Heart left ventricle (tissue), 16 donors: Measurements from ENCODE around the gene ICE1. TPM values are rescaled to one million over a fixed set of nuclear protein-coding genes. Genes with fewer than 3 reads are reported as not detected.
A peak's percentile ranks its signal among the peaks of the same experiment; 100 is the strongest.
"Not testable (repeated sequence)": the region's sequence is repeated elsewhere in the genome, so short reads cannot be mapped to it uniquely, and the experiment has no call there.

Experiments used
- ATAC-seq, 4 donors: fragments of 200-7000 bp; cut with Tn5 transposase; one replicate each; pipeline ENCODE4 v1.9.1; 2020 to 2022; ENCODE audit warnings: moderate library complexity in 4 of 4, mild to moderate bottlenecking in 3 of 4, moderate number of reproducible peaks in 1 of 4
- DNase-seq, 5 donors: peaks; one replicate each; pipeline ENCODE4 v3.0.0-alpha.2; 2020
- H3K27ac ChIP-seq, 12 donors: fragments of 200-600 bp; sonication (generic) in 4 of 12; one replicate each; pipeline versions ENCODE4 v1.5.0 to v1.8.0; 2016 to 2022; ENCODE audit warnings: mild to moderate bottlenecking in 2 of 12
- H3K27me3 ChIP-seq, 9 donors: fragments of 200-600 bp; sonication (generic) in 2 of 9; one replicate each; pipeline versions ENCODE4 v1.5.1 to v1.8.0; 2016 to 2022; ENCODE audit warnings: mild to moderate bottlenecking in 3 of 9
- H3K36me3 ChIP-seq, 9 donors: fragments of 200-600 bp; sonication (generic) in 2 of 9; one replicate each; pipeline versions ENCODE4 v1.5.0 to v1.8.0; 2018 to 2022; ENCODE audit warnings: mild to moderate bottlenecking in 2 of 9
- H3K4me1 ChIP-seq, 12 donors: fragments of 200-600 bp; sonication (generic) in 4 of 12; one replicate each; pipeline versions ENCODE4 v1.5.0 to v1.8.0; 2016 to 2022; ENCODE audit warnings: mild to moderate bottlenecking in 3 of 12
- H3K4me3 ChIP-seq, 12 donors: fragments of 200-600 bp; sonication (generic) in 4 of 12; one replicate each; pipeline versions ENCODE4 v1.5.0 to v1.8.0; 2017 to 2022; ENCODE audit warnings: mild to moderate bottlenecking in 9 of 12, moderate library complexity in 4 of 12
- H3K9me3 ChIP-seq, 12 donors: fragments of 200-600 bp; sonication (generic) in 4 of 12; one replicate each; pipeline versions ENCODE4 v1.5.0 to v1.8.0; 2016 to 2022; ENCODE audit warnings: mild to moderate bottlenecking in 1 of 12
- POLR2A ChIP-seq, 2 donors: fragments of 450-650 bp; IDR thresholded peaks; one replicate each; pipeline ENCODE4 v1.6.1; 2017; ENCODE audit warnings: antibody characterized with exemption in 2 of 2, mild to moderate bottlenecking in 2 of 2, moderate library complexity in 2 of 2
- WGBS, 4 donors: extraction: QIAGEN DNeasy Blood & Tissue Kit in 2 of 4; methylation state at CpG; one replicate each; pipeline versions ENCODE4 v1.1.5 to v1.1.7; 2013 to 2018; 5-methylcytosine and 5-hydroxymethylcytosine counted together
- intact Hi-C, 10 donors: fragments of 100-400 bp; cut with DNase I; formaldehyde crosslinking; loops; one replicate each; pipeline versions ENCODE4 v1.11.1 to v1.14.2; 2022
- polyA plus RNA-seq, 2 donors: library from polyadenylated mRNA; stranded (reverse); fragments of 200-250 nt; gene quantifications; one replicate each; pipeline ENCODE4 v1.2.3, GENCODE V29; 2013
- total RNA-seq, 9 donors: library from RNA; depleted of rRNA in 2 of 9; stranded (reverse); fragments of >200 nt in 2 of 9; fragmentation: NEBNext Ultra II Directional in 3 of 9; extraction: Animal tissue kit (Norgen Biotek cat#: 25700) in 3 of 9; gene quantifications; one replicate each; pipeline versions ENCODE4 v1.1.0 to v1.2.4, GENCODE V29; 2016 to 2023
- TF ChIP-seq, protein P1 (sequence below), 12 donors: fragments of 200-600 bp; sonication (generic) in 4 of 12; IDR thresholded peaks; one replicate each; pipeline versions ENCODE4 v1.5.0 to v1.8.0; 2018 to 2022; ENCODE audit warnings: antibody characterized with exemption in 12 of 12, mild to moderate bottlenecking in 5 of 12
- donor health status: ischemic (EF 13 %, LVEDD 7.1; RV severe dilation, severe dysfunction).
- donor health status: healthy with polysubstance abuse.
- donor health status: DM: no; HTN: yes; CAD: no.
- donor health status: DM: no; HTN: no; CAD: no.
- donor health status: ischemic (EF 25% LVEDD 6.9; RV normal size, moderate dysfunction).
- donor health status: ischemic (EF 25% LVEDD 5.7; RV mildly dilated, moderate dysfunction).
- donor health status: healthy.
- donor health status: DM: yes; HTN: yes; CAD: no.
- donor health status: ischemic (EF 35%, LVEDD 5.7; RV mildly dilated, moderate dysfunction).
- donor health status: nonischemic (EF 11% LVEDD 7.7; RV severe dilation, severe dysfunction).
- donor health status: DM: yes; HTN: yes; CAD: no.
- donor health status: PGD.
- donor health status: ischemic (EF 29% LVEDD 5.4; RV normal size, mild dysfunction).
- donor health status: nonischemic (EF 23%, LVEDD 6.1; RV moderate dilation, normal function).

The ICE1 gene
- total and polyA plus RNA-seq, 11 donors: 4.8 to 21.4 (median 18.7) TPM

GRCh38 chr5:5492087-5492933 lies 69.8 kb downstream of the ICE1 start:
- TF ChIP-seq POLR2A (IDR thresholded peaks at IDR 0.05): no peak
- TF ChIP-seq, protein P1, sequence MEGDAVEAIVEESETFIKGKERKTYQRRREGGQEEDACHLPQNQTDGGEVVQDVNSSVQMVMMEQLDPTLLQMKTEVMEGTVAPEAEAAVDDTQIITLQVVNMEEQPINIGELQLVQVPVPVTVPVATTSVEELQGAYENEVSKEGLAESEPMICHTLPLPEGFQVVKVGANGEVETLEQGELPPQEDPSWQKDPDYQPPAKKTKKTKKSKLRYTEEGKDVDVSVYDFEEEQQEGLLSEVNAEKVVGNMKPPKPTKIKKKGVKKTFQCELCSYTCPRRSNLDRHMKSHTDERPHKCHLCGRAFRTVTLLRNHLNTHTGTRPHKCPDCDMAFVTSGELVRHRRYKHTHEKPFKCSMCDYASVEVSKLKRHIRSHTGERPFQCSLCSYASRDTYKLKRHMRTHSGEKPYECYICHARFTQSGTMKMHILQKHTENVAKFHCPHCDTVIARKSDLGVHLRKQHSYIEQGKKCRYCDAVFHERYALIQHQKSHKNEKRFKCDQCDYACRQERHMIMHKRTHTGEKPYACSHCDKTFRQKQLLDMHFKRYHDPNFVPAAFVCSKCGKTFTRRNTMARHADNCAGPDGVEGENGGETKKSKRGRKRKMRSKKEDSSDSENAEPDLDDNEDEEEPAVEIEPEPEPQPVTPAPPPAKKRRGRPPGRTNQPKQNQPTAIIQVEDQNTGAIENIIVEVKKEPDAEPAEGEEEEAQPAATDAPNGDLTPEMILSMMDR (IDR thresholded peaks at IDR 0.05): peak; percentile 55 to 78 (median 62)
- intact Hi-C loops: loop anchor here (5.0 to 10.0 kb wide), 15 partner anchors 192 to 1262 kb away; partner anchors contain the start of genes MED10 (in 1 of the 10) and UBE2QL1 (in 1 of the 10)
- ATAC-seq (peak in 3 of 4 donors; percentile 49 to 62 (median 57)), DNase-seq (no peak)
- Histone ChIP-seq H3K27ac (no peak overlapping the region), H3K9me3 (no peaks in the 10 kb centered on the region), H3K4me1 (peaks cover 0 to 31% (median 8%) of the 10 kb centered on the region in 12 donors), H3K27me3 (peaks cover 0 to 7% (median 0%) of the 10 kb centered on the region in 9 donors), H3K36me3 (peaks cover 0 to 34% (median 26%) of the 10 kb centered on the region in 9 donors), H3K4me3 (no peak overlapping the region)
- 22 to 28% (median 26%) methylated on average over 12 of the region's 12 CpGs for WGBS, 4 donors

DNA sequence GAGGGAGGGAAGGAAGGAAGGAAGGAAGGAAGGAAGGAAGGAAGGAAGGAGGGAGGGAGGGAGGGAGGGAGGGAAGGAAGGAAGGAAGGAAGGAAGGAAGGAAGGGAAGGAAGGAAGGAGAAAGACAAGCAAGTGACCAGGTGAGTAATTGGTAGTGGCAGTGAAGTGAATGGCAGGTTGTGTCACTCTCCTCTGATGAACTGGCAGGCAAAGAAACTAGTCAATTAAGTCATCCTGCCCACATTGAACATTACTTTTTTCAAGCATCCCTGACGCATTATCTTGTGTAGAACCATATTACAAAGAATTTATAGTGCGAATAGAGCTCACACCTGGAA lies 70.4 kb downstream of the ICE1 start:
- WGBS, 4 donors: 77 to 82% (median 80%) methylated on average over 2 of the region's 2 CpGs
- Histone ChIP-seq H3K36me3 (peaks cover 0 to 28% (median 20%) of the 10 kb centered on the region in 9 donors), H3K4me1 (peaks cover 0 to 33% (median 8%) of the 10 kb centered on the region in 12 donors)
- not testable (repeated sequence) for H3K27ac ChIP-seq, ATAC-seq, DNase-seq, H3K27me3 ChIP-seq, H3K4me3 ChIP-seq, H3K9me3 ChIP-seq
- intact Hi-C loops: loop anchor here (5.0 to 10.0 kb wide), 15 partner anchors 192 to 1262 kb away; partner anchors contain the start of genes MED10 (in 1 of the 10) and UBE2QL1 (in 1 of the 10)

DNA sequence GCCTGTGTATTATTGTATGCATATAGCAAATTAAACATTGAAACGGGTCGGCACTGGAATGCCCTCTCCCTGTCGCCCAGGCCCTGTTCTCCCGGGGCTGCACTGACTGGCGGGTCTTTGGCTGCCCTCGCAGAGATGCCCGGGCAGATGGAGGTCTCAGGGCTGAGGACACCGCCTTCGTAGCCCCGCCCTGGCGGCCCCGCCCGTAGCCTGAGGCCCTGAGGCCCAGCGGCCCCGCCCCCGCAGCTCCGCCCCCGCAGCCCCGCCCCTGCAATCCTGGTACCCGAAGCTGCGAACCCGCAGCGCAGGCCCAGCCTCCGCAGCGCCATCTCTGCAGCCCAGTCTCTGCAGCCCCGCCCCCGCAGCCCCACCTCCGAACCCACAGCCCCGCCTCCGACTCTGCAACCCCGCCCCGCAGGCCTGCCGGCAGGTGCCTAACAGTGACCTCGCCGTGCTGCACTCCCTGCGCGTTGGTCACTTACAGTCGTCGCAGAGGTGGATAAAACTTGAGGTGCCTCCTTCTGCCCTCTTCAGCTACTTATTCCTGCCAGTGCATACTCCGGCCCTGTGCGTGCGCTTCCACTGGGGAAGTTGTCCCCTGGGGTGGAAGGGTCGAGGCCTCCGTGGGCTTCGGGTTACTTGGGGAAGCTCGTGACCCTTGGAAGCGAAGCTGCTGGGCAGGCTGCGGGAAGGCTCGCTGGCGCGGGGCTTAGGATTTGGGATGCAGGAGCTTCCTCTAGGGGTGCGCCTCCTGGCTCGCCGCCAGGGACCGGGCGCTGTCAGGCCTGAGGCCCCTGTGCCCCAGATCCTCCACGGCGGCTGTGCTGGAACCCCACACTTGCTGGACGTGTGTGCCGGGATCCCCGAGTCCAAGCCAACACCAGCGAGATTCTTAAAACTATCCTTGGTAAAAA lies 72.3 kb downstream of the ICE1 start:
- intact Hi-C loops: loop anchor here (5.0 to 10.0 kb wide), 17 partner anchors 190 to 1260 kb away; partner anchors contain the start of genes MED10 (in 1 of the 10) and UBE2QL1 (in 1 of the 10)

More for the DNA sequence above, 72.3 kb downstream of the ICE1 start:
- Histone ChIP-seq H3K36me3 (peaks cover 0 to 13% (median 7%) of the 10 kb centered on the region in 9 donors), H3K27ac (no peak overlapping the region), H3K27me3 (peaks cover 0 to 16% (median 0%) of the 10 kb centered on the region in 9 donors), H3K9me3 (no peaks in the 10 kb centered on the region), H3K4me1 (peaks cover 0 to 33% (median 8%) of the 10 kb centered on the region in 12 donors), H3K4me3 (peak overlapping the region in 9 of 12 donors; percentile 18 to 52 (median 38))
- ATAC-seq (peak; percentile 53 to 92 (median 83)), DNase-seq (peak; percentile 71 to 86 (median 74))
- 17 to 27% (median 20%) methylated on average over 35 to 62 of the region's 62 CpGs for WGBS, 4 donors
- TF ChIP-seq POLR2A (IDR thresholded peaks at IDR 0.05): no peak
- TF ChIP-seq, protein P1 (IDR thresholded peaks at IDR 0.05): no peak
